Fibroblast of lung (primary cell): Measurements from ENCODE around the gene SENP6.

Experiments used
- CTCF ChIP-seq, 2 donors: IDR thresholded peaks in 1 of 2; conservative IDR thresholded peaks in 1 of 2; 1 replicate in 1 of 2; 2 replicates in 1 of 2; pipeline ENCODE4 v1.5.1; 2011 to 2012; ENCODE audit warnings: low read length in 2 of 2, control low read depth in 1 of 2, inconsistent platforms in 1 of 2, low read depth in 1 of 2, mild to moderate bottlenecking in 1 of 2
- EZH2 ChIP-seq: IDR thresholded peaks from 2 replicates; pipeline ENCODE4 v1.5.1; 2012; ENCODE audit warnings: low read length, control low read depth, mild to moderate bottlenecking; ENCODE audit errors: missing control alignments

DNA sequence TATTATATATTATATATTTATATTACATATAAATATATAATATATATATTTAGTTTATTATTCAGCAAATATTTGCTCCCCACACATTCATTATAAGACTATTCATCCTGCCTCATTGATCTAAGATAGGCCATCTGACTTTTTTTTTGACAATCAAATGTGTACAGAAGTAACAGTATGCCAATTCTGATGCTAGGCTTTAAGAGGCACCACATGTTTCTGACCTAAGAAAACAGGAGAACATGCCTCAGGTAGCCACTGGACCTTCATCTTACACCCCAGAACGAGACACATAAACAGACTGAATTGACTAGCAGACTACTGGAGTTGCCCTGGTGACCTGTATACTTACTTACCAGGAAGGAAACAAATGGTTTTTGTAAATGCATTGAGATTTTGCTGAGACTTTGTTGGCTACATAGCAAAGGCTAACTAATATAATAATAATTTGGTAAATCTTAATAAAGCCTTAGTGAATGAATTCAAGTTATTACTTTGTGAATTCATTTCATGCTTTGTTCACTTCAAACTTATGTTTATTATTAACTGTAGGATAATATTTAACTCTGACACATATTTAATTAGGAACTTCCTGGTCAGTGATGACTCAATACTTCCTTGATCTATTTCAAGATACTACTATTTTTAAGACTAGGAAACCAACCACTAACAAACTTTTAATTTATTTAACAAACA, 134.0 kb downstream of the SENP6 start:
- TF ChIP-seq CTCF (conservative IDR thresholded peaks at IDR 0.05 in 1 of 2, IDR thresholded peaks at IDR 0.05 in 1 of 2; ENCODE audit: low read depth in 1 of 2, low read length in 2 of 2) = no peak
- TF ChIP-seq EZH2 = no peak
